ENCODE results near the gene IQGAP2.
"Not testable (repeated sequence)": the region's sequence is repeated elsewhere in the genome, so short reads cannot be mapped to it uniquely, and the experiment has no call there.

Gene IQGAP2

DNA sequence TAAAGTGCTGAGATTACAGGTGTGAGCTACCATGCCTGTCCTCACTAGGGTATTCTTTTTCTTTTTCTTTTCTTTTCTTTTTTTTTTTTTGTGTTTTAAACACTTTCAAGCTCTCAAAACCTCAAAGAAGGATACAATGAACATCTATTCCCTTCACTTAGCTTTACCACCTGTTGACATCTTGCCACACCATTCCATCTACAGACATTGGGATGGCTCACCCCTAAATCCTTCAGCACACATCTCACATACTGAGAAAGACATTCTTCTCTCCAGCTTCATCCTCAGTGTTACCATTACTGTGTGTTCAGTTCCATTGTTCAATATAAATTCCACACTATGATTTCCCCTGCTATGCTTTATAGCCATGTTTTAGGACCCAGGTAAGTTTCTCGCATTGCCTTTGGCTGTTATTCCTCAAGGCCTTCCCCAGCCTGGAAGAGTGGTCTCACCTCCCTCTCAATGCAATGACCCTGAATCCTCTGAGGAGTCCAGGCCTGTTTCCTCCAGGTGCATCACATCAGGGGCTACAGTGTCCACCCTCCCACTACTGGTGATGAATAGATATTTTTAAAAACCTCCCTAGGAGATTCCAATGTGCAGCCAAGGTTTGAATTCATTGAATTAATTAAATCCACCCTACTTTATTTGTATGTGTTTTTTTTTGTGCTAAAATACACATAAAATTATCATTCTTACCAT lies 16.7 kb downstream of the IQGAP2 start:
- DNase-seq = no peak

DNA sequence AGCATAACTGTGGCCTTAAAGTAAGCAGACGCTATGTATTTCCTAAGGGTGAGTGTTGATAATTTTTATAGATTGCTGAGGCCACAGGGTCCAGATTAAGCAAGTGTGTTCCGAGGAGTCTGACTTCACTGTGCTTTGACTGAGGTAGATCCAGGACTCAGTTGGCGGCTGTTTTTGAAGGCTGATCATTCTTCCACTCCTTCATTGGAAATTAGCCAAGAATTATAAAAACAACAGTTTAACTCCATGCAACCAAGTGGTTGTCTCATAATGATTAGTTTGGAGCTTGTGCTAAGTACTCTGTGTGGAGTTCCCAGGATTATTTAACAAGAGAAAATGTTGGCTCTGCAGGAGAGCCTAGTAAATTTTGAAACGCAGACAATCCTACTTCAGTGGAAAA lies 19.1 kb downstream of the IQGAP2 start:
- DNase-seq = peak; percentile 37

DNA sequence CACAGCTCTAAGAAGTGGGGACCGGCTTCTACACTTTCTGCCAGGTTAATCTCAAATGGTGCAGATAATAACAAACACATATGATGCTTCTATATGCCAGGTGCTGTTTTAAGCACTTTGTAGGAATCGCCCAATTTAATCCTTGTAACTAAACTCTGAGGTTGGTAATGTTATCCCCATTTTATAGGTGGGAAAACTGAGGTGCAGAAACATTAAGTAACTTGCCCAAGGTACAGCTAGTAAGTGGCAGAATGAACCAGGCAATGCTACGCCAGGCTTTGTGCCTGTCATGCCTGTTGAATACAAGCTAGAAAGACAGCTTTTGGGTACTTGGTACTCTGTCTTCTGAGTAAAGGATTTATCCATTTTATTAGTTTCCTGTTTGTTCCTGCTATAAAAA lies 19.7 kb downstream of the IQGAP2 start:
- no peak for DNase-seq

DNA sequence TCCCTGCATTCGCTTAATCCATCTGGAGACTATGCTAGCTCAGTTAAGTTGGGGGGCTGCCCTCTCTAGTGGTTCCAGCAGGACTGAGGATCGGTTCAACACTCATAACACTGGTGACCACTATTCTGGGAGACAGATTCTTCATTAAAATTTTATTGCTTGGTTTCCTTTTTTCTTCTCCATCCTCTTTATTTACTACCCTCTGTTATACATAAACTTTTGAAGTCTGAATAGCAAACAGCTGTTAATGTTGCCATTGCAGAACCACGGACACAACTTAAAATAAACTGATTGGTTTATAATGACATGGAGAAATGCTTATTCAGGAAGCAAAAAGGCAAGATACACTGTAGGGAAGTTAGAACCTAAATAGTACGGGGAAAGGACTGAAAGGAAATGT lies 22.1 kb downstream of the IQGAP2 start:
- no peak for DNase-seq

DNA sequence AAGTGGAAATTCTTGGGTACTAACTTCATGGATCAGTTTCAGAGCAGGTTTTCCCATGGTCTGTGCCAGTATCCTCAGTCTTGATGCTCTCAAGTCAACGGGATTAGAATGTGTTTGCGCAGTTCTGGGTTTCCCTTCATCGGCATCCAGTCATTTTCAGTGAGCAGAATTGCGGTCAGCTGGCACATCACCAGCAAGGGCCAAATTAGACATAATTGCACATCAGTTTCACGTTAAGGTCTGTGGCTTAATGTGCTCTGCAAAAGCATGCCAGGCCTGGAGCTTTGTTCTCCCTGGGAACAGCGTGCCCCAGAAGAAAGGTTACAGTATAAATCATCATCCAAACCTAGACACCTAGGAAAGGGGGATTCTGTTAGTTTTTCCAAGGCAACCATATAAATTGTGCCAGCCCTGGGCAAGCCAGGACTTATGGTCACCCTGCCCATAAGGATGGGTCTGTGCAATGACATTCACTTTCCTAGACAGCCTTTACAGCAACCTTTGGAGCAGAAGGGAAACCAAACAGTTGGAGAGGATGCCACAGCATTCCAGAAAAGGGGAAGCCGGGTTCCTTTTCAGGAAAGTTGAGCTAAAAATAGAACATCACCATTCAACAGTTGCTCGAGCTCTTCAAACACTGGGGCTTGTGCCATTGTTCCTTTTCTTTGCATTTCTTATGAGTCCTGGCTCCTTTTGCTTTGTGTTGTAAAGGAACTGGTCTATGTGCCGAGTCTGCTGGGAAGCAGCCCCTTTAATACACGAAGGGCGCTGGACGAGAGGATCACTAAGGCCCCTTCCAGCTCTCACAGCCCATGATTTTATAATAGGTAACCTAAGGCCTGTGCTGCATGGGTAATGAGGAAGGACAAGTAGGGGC lies 23.1 kb downstream of the IQGAP2 start:
- DNase-seq = no peak

DNA sequence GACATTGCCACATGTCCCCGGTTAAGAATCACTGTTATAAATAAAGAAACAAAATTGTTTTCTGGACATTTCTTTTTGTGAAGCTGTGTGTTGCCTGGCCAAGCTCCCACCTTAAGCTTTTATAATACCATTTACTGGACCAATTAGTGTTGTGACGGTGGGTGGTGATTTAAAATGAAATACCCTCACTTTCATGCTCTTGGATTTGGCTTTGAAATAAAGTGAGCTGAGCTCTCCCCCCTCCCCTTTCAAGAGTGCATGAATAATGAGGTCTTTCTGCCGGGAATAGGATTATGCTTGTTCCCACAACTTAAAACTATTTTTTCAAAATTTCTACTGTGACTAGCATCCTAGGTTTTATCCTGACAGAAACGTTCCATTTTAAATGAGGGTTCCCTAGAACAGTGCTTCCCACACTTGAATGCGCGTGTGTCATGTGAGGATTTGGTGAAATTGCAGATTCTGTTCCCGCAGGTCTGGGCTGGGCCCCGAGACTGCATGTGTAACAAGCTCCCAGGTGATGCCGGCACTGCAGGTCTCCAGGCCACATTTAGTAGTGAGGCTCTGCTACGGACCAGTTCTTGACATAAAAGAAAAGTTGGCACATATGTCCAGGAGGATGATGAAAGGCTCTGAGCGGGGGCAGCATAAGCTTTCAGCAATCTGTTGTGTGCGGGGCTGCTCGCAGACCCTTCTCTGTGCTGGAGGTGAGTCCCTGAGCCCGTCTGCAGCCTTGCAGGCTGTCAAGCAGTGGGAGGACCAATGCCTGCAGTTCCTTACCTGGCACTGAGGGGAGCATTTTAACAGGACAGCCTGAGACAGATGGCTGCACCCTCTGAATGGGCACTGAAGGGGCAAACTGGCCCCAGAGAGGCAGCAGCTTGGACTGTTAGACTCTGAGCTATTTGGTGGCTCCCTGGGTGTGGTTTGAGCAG lies 24.4 kb downstream of the IQGAP2 start:
- DNase-seq = no peak

DNA sequence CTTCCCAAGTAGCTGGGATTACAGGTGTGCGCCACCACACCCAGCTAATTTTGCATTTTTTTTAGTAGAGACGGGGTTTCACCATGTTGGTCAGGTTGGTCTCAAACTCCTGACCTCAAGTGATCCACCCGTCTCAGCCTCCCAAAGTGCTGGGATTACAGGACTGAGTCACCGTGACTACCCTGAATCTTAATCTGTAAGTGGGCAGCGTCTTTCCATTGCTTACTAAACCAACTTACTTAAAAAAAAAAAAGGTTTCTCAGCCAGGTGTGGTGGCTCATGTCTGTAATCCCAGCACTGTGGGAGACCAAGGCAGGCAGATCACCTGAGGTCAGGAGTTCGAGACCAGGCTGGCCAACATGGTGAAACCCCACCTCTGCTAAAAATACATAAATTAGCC lies 25.5 kb downstream of the IQGAP2 start:
- not testable (repeated sequence) for DNase-seq

DNA sequence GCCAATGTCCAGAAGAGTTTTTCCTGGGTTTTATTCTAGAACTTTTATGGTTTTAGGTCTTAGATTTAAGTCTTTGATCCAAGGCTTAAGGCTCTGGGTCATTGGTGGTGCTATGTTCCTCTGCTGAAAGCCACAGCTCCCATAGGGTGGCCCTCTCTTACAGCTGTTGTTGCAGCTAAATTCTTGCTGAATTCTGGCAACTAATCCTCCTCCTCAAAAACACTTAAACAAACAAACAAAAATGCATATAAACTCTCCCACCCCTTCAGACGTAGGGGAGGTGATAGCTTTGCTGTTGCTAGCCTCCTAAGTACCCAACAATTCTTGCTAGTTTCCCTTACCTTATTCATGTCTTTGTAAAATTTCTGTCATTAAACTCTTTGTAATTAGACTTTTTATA lies 30.2 kb downstream of the IQGAP2 start:
- DNase-seq = no peak

DNA sequence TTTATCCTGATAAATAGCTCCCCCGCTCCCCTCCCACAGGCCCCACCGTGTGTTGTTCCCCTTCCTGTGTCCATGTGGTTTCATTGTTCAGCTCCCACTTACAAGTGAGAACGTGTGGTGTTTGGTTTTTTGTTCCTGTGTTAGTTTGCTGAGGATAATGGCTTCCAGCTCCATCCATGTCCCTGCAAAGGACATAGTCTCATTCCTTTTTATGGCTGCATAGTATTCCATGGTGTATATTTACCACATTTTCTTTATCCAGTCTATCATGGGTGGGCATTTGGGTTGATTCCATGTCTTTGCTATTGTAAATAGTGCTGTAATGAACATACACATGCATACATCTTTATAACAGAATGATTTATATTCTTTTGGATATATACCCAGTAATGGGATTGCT lies 34.4 kb downstream of the IQGAP2 start:
- DNase-seq = not testable (repeated sequence)

DNA sequence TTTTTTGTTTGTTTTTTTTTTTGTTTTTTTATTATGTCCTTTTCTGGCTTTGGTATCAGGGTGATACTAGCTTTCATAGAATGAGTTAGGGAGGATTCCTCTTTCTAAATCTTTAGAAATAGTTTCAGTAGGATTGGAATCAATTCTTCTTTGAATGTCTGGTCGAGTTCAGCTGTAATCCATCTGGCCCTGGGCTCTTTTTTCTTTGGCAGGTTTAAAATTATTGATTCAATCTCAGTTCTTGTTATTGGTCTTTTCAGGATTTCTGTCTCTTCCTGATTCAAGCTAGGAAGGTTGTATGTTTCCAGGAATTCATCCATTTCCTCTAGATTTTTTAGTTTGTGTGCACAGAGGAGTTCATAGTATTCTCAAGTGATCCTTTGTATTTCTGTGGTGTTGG lies 34.9 kb downstream of the IQGAP2 start:
- no peak for DNase-seq

DNA sequence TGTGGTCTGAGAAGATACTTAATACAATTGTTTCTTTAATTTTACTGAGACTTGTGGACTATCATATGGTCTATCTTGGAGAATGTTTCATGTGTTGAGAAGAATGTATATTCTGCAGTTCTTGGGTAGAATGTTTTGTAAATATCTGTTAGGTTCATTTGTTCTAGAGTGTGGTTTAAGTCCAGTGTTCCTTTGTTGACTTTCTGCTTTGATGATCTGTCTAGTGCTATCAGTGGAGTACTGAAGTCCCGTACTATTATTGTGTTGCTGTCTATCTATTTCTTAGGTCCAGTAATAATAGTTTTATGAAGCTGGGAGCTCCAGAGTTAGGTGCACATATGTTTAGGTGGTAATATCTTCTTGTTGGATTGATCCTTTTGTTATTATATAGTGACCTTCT lies 36.1 kb downstream of the IQGAP2 start:
- DNase-seq = no peak

DNA sequence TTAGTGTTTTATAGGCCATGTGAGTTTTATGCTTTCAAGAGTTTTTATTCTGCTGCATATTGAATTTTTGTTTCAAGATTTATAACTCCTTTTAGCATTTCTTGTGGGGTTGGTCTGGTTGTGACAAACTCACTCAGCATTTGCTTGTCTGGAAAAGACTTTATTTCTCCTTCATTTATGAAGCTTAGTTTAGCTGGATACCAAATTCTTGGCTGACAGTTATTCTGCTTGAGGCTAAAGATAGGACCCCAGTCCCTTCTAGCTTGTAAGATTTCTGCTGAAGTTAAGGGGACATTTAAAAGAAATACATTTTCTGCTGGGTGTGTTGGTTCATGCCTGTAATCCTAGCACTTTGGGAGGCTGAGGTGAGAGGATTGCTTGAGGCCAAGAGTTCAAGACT lies 36.8 kb downstream of the IQGAP2 start:
- DNase-seq = no peak

DNA sequence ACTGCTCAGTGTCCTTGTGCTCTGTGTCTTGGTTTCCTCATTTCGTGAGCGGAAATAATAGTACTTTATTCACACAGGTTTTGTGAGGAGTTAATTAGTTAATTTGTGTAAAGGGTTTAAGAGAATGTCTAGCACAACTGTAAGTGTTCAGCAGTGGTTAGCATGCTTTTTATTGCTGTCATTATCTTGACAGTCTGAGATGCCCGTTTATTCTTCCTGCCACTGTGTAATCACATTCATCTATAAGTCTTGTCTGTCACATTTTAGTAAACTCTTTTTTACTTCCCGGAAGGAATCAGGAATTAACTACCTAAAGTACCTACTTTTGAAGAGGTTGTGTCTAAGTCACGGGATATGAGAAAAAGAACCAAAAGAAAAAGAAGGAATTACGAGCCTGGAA lies 38.0 kb downstream of the IQGAP2 start:
- no peak for DNase-seq

DNA sequence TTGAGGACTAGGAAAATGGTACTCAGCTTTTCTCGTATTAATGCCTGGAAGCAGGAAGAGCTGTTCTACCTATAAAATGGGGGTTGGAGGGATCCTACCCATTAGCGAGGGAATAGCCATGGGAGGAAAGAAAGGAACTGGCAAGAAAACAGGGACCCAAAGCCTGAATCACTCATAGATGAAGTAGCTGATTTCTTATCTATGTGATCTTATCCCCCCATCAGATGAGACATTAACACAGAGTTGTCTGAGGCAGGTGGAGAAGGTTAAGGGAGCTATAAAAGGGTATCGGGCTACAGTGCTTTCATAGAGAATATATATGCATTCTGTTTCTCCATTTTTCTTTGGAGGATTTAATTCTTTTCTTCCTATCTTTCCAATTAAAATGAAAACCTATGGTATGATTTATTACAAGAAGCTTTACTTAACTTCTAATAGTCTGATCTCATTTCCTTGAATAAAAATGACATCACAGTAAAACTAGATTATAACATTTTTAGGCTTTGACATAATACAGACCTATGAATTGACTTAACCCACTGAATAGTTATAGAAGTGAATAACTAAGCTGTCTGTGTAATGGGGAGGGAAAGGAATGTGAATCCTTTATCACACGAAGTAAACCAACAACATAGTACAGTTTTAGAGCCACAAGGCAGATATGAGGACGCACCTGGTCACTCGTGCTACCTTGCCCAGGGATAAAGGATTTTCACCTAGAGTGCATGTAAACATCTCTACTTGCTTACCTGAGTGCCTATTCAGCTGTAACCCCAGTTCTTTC lies 39.0 kb downstream of the IQGAP2 start:
- DNase-seq = no peak

DNA sequence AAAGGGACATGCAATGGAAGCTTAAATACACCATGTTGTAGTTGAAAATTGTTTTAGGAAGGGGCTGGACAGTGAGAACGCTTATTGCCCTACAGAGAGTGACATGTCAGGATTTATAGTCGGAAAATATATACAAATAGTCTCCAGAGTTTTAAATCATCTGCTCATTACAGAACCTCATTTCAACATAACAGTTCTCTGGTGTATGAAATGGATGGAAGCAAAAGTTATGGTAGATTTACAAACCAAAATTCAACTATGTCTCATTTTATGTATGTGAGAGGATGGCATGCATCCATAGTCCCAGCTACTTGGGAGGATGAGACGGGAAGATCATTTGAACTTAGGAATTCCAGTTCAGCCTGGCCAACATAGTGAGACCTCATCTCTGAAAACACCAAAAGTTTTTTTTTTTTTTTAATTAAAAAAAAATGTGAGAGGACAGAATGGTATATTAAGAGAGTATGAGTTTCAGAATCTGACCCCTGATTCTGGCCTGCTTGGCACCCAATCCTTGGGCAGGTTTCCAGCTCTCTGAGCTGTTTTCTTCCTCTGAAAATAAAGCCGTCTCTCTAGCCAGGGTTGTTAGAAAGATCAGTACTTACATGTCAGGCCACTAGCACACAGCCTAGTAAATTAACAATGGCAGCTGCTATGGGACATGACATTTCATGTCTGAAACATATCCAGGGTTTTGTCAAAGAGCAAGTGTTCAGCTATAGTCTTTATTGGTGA lies 40.1 kb downstream of the IQGAP2 start:
- no peak for DNase-seq

DNA sequence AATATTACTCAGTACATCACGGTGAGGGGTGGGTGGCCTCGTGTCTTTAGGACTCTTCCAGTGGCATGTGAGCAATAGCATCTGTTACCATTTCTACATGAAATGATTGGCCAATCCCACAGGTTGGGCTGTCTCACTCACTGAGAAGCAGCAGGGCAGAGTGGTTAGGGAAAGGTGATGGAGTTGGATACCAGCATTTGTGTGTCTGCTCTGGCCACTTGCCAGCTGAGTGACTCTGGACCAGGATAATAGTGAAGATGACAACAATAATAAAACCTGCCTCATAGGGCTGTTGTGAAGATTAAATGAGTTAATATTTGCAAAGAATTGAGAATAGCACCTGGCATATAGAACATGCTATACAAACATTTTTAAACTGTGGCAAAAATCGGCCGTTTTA lies 42.0 kb downstream of the IQGAP2 start:
- peak; percentile 61 for DNase-seq

DNA sequence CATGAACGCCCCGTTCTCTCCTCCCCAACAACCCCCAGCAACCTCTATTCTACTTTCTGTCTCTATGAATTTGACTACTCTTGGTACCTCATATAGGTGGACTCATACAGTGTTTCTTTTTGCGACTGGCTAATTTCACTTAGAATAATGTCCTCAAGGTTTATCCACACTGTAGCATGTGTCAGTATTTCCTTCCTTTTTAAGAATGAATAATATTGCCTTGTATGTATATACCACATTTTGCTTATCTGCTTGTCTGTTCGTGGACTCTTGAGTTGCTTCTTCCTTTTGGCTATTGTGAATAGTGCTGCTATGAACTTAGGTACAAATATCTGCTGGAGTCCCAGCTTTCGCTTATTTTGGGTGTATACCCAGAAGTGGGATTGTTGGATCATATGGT lies 42.7 kb downstream of the IQGAP2 start:
- no peak for DNase-seq

DNA sequence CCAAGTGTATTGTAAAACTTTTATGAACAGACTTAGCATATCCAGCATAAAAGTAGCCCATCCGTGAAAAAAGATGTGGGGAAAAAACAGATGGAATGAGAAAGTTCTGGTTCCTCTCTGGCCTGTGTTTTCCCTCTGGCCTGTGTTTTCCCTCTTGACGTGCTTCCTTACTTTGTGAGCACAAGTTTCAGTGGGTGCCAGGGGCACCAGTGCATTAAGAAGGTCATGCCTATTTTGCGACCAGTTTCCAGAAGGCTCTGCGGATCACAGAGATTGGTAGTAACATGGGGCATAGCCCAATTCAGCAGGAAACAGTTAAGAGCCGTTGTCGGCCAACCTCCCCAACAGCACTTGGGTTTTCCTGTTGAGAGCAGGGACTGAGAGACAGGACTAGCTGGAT lies 43.7 kb downstream of the IQGAP2 start:
- no peak for DNase-seq

DNA sequence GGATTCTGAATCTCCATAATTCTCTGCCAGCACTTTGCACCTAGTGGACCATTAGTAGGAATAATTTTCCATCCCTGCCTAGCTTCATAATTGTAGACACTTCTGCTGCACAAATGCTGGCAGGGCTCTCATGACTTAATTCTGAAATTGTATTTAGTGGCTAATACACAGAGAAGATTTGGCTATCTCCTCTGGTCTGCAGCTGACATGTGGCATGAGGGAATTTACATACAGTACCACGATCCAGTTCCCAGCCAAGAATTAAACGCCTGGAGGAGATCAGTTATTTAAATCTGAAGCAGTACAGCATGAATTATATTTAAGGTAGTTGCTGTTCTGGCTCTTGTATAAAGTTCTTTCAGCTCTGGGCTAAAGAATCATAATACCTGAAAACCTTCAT lies 46.5 kb downstream of the IQGAP2 start:
- DNase-seq = no peak

DNA sequence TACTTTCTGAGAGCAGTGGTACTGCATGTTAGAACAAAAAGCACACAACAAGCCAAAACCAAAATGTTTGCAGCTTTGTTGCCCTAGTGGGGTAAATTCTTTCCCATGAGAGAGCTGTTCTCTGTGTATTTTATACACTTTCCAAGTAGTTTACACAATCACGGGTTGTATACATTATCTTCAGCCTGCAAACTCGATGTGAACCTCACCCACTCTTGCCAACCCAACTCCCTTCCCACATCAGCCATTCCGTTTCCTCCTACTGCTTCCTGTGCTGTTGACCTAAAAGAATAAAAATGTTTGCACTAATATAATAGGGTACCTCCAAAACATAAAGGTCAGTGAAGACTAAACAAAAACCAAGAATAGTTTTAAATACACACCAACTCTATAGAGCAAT lies 47.0 kb downstream of the IQGAP2 start:
- DNase-seq = peak; percentile 45

DNA sequence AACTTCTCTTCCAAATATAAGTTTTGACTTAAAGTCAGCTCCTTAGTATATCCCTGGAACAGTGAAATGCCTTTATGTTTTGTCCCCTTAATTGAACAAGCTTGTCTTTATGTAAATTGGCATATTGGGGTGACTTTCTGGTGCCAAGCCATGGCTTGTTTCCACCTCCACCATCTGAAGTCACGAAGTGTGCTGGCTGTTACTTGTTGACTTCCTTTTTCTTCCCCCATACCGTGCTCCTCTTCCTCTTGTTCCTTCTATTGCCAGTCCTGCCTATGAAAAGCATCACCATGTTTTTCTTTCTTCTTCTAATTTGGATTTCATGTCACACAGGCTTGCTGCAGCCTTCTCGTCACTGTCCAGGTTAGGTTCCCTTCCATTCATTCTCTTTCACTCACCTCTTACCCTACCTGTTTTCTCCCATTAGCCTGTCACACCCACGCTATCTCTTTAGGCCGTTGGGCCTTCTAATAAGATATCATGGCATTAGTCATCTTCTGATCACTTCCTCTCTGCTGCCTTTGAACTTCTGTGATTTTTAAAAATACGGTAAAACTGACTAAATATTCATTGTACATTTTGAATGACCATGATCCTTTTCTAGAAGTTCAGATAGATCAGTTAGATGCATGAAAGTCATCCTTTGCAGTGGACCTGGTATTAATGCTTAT lies 48.1 kb downstream of the IQGAP2 start:
- DNase-seq = no peak

Data from hematopoietic multipotent progenitor cell treated with erythropoietin and hydrocortisone succinate and interleukin-3 and kit ligand, for 8 days (in vitro differentiated cells).